ENCODE data around the gene DCN.

The DCN gene

GRCh38 chr12:91204421-91204820, 21.8 kb upstream of the DCN start:
- no peak for TF ChIP-seq ZNF274 (IDR thresholded peaks at IDR 0.05; ENCODE audit: low read depth, low read length)
- H3K4me3 ChIP-seq (ENCODE audit: low read length) = no peak overlapping the region

GRCh38 chr12:91203610-91204009, 21.0 kb upstream of the DCN start:
- no peak for TF ChIP-seq ZNF274 (IDR thresholded peaks at IDR 0.05; ENCODE audit: low read depth, low read length)

GRCh38 chr12:91202390-91202789, 19.8 kb upstream of the DCN start:
- no peak for TF ChIP-seq ZNF274 (IDR thresholded peaks at IDR 0.05; ENCODE audit: low read depth, low read length)
- H3K4me3 ChIP-seq (ENCODE audit: low read length) = no peak overlapping the region

More at GRCh38 chr12:91203610-91204009, 21.0 kb upstream of the DCN start:
- H3K4me3 ChIP-seq (ENCODE audit: low read length) = no peak overlapping the region

GRCh38 chr12:91196436-91196835, 13.8 kb upstream of the DCN start:
- no peak overlapping the region for H3K4me3 ChIP-seq (ENCODE audit: low read length)
- TF ChIP-seq ZNF274 (IDR thresholded peaks at IDR 0.05; ENCODE audit: low read depth, low read length) = no peak

GRCh38 chr12:91194500-91194899, 11.9 kb upstream of the DCN start:
- no peak for TF ChIP-seq ZNF274 (IDR thresholded peaks at IDR 0.05; ENCODE audit: low read depth, low read length)

GRCh38 chr12:91191513-91192111, 9.0 kb upstream of the DCN start:
- no peak for TF ChIP-seq ZNF274 (IDR thresholded peaks at IDR 0.05; ENCODE audit: low read depth, low read length)

More at GRCh38 chr12:91194500-91194899, 11.9 kb upstream of the DCN start:
- H3K4me3 ChIP-seq (ENCODE audit: low read length) = no peak overlapping the region

GRCh38 chr12:91189516-91189915, 6.9 kb upstream of the DCN start:
- no peak overlapping the region for H3K4me3 ChIP-seq (ENCODE audit: low read length)
- no peak for TF ChIP-seq ZNF274 (IDR thresholded peaks at IDR 0.05; ENCODE audit: low read depth, low read length)

More at GRCh38 chr12:91191513-91192111, 9.0 kb upstream of the DCN start:
- H3K4me3 ChIP-seq (ENCODE audit: low read length) = no peak overlapping the region

GRCh38 chr12:91188778-91189177, 6.2 kb upstream of the DCN start:
- no peak for TF ChIP-seq ZNF274 (IDR thresholded peaks at IDR 0.05; ENCODE audit: low read depth, low read length)
- no peak overlapping the region for H3K4me3 ChIP-seq (ENCODE audit: low read length)

- TF ChIP-seq ZNF274 (IDR thresholded peaks at IDR 0.05; ENCODE audit: low read depth, low read length) = no peak
- H3K4me3 ChIP-seq (ENCODE audit: low read length) = no peak overlapping the region
These were observed 3.5 kb upstream of the DCN start for GRCh38 chr12:91186156-91186555.

- no peak for TF ChIP-seq ZNF274 (IDR thresholded peaks at IDR 0.05; ENCODE audit: low read depth, low read length)
These were observed 2.8 kb upstream of the DCN start for GRCh38 chr12:91185421-91185820.

GRCh38 chr12:91183551-91183950, 934 bp upstream of the DCN start:
- TF ChIP-seq ZNF274 (IDR thresholded peaks at IDR 0.05; ENCODE audit: low read depth, low read length) = no peak
- H3K4me3 ChIP-seq (ENCODE audit: low read length) = no peak overlapping the region

More at GRCh38 chr12:91185421-91185820, 2.8 kb upstream of the DCN start:
- no peak overlapping the region for H3K4me3 ChIP-seq (ENCODE audit: low read length)

GRCh38 chr12:91180582-91181395, 1.8 kb downstream of the DCN start:
- H3K4me3 ChIP-seq (ENCODE audit: low read length) = no peak overlapping the region
- no peak for TF ChIP-seq ZNF274 (IDR thresholded peaks at IDR 0.05; ENCODE audit: low read depth, low read length)

- no peak for TF ChIP-seq ZNF274 (IDR thresholded peaks at IDR 0.05; ENCODE audit: low read depth, low read length)
- no peak overlapping the region for H3K4me3 ChIP-seq (ENCODE audit: low read length)
These were observed 2.6 kb downstream of the DCN start for GRCh38 chr12:91179966-91180561.

GRCh38 chr12:91179315-91179714, 3.3 kb downstream of the DCN start:
- H3K4me3 ChIP-seq (ENCODE audit: low read length) = no peak overlapping the region
- TF ChIP-seq ZNF274 (IDR thresholded peaks at IDR 0.05; ENCODE audit: low read depth, low read length) = no peak

- no peak for TF ChIP-seq ZNF274 (IDR thresholded peaks at IDR 0.05; ENCODE audit: low read depth, low read length)
- no peak overlapping the region for H3K4me3 ChIP-seq (ENCODE audit: low read length)
These were observed 3.8 kb downstream of the DCN start for GRCh38 chr12:91178781-91179180.
